ENCODE measurements around the gene ASTL.

Gene ASTL

DNA sequence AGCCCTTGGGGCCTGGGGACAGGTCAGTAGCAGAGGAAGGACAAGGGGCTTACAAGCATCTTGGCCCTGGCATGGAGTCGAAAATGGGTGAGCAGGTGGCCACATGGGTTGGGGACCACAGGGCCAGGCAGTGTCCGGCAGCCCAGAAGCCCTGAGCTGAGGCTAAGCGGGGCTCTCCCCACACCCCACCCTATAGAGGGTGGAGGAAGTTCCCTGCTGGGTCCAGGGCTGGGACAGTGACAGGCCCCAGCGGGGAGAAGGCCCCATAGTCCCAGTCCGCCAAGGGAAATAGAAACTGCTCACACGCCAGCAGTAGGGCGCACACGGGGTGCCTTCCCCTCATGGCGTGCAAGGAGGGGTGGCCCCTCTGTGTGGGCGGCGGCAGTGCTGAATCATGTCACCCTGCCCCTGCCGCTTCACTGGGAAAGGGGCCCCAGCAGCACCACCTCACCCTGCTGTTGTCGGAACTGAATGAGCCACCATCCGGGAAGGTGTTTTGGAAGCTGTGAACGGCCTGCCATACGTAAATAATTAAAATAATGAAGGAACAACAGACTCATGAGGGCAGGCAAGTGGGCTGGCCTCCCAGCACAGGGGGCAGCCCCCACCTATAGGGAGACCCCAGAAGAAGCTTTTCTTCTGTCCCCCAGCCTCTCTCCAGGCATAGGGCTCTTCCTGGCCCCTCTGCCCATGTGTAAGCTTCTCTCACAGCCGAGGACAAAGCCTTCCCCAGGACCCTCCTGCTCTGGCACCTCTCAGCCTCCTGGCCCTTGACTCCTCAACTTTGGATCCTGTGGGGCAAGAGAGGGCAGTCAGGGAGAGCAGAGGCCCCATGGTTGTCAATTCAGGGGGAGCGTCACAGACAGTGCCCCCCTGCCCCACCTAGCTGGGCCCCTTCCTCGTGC lies 19.6 kb upstream of the ASTL start:
- no peaks in the 10 kb centered on the region for H3K36me3 ChIP-seq (ENCODE audit: control insufficient read depth, low read depth, low read length)
- no peaks in the 10 kb centered on the region for H3K27me3 ChIP-seq (ENCODE audit: control insufficient read depth, insufficient read depth, low read length)
- H3K9ac ChIP-seq (ENCODE audit: low read length): no peak overlapping the region
- H3K9me3 ChIP-seq (ENCODE audit: control insufficient read depth, low read depth, low read length): no peaks in the 10 kb centered on the region
- no peak overlapping the region for H3K27ac ChIP-seq (ENCODE audit: low read length)
- no peak overlapping the region for H3K4me3 ChIP-seq (ENCODE audit: low read length)
- peaks cover 11% of the 10 kb centered on the region for H3K4me1 ChIP-seq (ENCODE audit: control insufficient read depth, low read depth, low read length)

DNA sequence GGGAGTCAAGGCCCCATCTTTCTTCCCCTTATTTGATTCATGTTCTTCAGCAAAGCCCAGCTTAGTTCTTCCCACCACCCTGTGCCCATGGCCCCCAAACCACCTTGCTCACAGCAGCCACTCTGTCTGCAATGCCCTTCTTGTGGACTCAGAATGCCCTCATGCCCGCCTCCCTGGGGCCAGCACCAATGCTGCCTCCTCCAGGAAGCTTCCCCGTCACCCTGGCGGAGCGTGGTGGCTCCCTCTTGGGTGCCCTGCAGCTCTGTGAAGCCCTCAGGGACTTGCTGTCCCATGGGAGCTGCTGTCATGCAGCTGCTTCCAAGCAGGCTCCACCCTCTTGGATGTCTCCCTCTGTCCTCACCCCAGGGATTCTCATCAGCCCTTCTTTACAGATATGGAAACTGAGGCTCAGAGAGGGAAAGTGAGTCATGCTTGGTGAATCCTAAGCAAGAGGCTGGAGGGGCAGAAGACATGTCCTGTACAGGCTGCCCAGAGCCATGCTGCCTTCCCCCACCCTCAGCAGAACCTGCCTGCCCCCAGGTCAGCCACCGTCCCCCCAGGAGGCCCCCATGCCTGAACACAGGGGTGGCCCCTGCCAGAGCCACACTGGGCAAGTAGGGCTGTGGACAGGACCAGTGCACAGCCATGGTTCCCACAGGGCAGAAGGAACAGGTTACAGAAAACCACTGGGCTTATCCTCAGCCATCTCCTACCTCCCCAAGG lies 18.8 kb upstream of the ASTL start:
- H3K27ac ChIP-seq (ENCODE audit: low read length): no peak overlapping the region
- peaks cover 19% of the 10 kb centered on the region for H3K4me1 ChIP-seq (ENCODE audit: control insufficient read depth, low read depth, low read length)
- no peak overlapping the region for H3K9ac ChIP-seq (ENCODE audit: low read length)
- no peaks in the 10 kb centered on the region for H3K27me3 ChIP-seq (ENCODE audit: control insufficient read depth, insufficient read depth, low read length)
- H3K36me3 ChIP-seq (ENCODE audit: control insufficient read depth, low read depth, low read length): no peaks in the 10 kb centered on the region
- H3K4me3 ChIP-seq (ENCODE audit: low read length): no peak overlapping the region
- no peaks in the 10 kb centered on the region for H3K9me3 ChIP-seq (ENCODE audit: control insufficient read depth, low read depth, low read length)

DNA sequence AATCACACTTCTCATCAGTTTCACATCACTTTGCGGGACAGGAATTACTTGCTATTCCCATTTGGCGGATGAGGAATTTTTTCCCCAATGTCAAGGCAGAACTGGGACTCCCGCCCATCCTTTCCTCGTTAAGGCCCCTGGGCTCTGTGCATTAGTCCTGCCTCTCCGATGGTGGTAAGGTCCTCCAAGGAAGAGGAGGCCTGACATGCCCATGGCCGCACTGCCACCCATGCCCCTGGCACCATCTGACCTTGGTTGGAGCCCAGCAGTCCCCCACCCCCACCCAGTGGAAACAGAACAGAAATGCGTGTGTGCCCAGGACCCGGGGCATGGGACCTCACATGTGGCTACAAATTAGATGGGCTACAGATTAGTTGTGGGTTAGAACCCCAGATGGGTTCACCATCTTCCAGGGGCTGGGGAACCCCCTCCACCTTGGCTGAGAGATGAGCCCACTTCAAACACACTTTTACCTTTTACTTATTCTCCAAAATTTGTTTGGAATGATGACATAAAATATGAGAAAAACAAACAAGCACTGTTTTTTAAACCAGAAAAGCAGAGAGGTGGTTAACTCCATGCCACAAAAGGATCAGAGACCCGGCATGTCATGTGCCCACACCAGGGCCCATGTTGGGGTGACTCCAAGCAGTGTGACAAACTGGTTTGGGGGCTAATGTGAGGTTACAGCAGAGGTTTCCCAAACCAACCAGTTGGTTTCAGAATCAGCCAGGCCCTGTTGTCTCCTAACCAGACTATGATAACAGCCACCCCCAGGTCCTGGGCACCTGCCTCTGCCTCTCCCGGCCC lies 17.9 kb upstream of the ASTL start:
- Histone ChIP-seq H3K4me1 (ENCODE audit: control insufficient read depth, low read depth, low read length) (peaks cover 23% of the 10 kb centered on the region), H3K27ac (ENCODE audit: low read length) (no peak overlapping the region), H3K4me3 (ENCODE audit: low read length) (no peak overlapping the region), H3K9ac (ENCODE audit: low read length) (no peak overlapping the region), H3K9me3 (ENCODE audit: control insufficient read depth, low read depth, low read length) (no peaks in the 10 kb centered on the region), H3K27me3 (ENCODE audit: control insufficient read depth, insufficient read depth, low read length) (no peaks in the 10 kb centered on the region), H3K36me3 (ENCODE audit: control insufficient read depth, low read depth, low read length) (no peaks in the 10 kb centered on the region)

DNA sequence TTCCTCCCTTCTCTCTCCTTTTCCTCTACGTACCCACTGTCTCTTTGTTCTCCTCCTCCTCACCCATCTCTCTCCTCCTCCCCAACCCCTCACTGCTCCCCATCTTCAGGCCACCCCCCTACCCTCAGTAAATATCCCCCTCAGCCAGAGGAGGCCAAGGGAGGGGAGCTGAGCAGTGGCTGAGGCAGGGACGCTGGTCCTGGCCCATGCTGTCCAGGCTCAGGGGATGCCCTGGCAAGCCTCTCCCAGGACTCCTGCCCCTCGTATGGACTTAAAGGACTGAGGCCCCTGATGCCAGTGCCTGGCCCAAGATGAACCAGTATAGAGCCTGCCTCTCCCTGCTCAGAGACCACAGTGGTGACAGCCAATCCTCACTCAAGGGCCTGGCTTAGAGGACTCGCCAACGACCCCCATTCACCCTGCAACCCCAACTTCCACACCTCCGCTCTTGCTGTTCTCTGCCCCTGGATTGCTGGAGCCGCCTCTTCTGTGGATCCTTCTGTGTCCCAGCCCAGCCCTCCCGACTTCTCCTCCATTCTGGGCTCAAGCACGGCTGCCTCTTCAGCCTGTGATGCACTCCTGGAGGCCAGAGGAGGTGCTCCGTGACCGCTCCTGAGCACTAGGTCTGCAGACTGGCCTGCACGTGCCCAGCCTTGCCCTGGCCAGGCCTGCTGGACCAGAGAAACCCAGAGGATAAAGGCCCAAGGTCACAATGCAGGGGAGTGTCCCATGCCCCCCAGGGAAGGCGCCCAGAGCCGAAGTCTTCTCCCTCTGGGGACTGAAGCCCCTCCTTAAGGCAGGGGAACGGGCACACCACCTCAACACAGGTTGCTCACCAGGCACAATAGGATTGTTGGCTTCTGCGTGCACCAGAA lies 16.4 kb upstream of the ASTL start:
- no peak overlapping the region for H3K27ac ChIP-seq (ENCODE audit: low read length)
- H3K9ac ChIP-seq (ENCODE audit: low read length): no peak overlapping the region
- no peaks in the 10 kb centered on the region for H3K9me3 ChIP-seq (ENCODE audit: control insufficient read depth, low read depth, low read length)
- no peaks in the 10 kb centered on the region for H3K27me3 ChIP-seq (ENCODE audit: control insufficient read depth, insufficient read depth, low read length)
- H3K36me3 ChIP-seq (ENCODE audit: control insufficient read depth, low read depth, low read length): no peaks in the 10 kb centered on the region
- H3K4me1 ChIP-seq (ENCODE audit: control insufficient read depth, low read depth, low read length): peaks cover 23% of the 10 kb centered on the region
- no peak overlapping the region for H3K4me3 ChIP-seq (ENCODE audit: low read length)

DNA sequence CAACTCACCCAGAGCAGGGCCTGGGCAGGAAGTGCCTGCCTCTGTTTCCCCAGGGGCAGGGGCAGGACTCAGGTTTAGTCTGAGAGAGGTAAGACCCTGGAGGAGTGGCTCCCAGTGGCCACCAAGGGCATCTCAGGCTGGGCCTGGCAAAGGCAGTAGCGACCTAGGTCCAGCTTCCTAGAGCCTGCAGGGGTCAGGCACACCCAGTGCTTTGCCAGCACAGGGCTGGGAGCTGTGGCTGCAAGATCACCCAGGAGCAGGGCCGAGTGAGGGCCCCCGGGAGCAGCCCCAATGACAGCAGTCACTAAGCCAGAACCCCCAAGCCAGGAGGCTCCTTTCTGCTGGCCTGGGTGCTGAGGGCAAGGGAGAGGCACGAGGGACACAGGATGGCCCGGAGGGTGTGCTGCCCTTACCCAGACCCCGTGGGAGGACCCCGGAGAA lies 15.7 kb upstream of the ASTL start:
- Histone ChIP-seq H3K36me3 (ENCODE audit: control insufficient read depth, low read depth, low read length) (no peaks in the 10 kb centered on the region), H3K27me3 (ENCODE audit: control insufficient read depth, insufficient read depth, low read length) (no peaks in the 10 kb centered on the region), H3K9ac (ENCODE audit: low read length) (no peak overlapping the region), H3K4me1 (ENCODE audit: control insufficient read depth, low read depth, low read length) (peaks cover 27% of the 10 kb centered on the region), H3K9me3 (ENCODE audit: control insufficient read depth, low read depth, low read length) (no peaks in the 10 kb centered on the region), H3K27ac (ENCODE audit: low read length) (no peak overlapping the region), H3K4me3 (ENCODE audit: low read length) (no peak overlapping the region)

DNA sequence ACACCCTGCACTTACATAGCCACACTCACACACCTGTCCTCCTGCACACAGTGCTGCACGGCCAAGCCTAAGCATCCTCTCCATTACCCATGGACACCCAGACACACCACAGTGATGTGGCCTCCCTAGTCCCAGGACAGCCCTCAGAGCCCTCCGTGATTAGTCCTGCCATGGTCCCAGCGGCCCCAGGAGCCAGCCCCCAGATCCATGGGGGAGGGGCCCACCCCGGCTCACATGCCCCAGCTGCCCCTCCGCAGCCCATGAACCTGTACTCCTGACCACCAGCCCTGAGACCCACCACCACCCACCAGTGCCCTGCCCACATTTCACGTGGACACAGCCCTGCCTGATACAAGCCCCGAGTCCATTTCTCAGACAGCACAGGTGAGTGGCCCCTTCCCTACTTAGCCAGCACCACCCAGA lies 15.0 kb upstream of the ASTL start:
- H3K9ac ChIP-seq (ENCODE audit: low read length): no peak overlapping the region
- peaks cover 32% of the 10 kb centered on the region for H3K4me1 ChIP-seq (ENCODE audit: control insufficient read depth, low read depth, low read length)
- no peak overlapping the region for H3K4me3 ChIP-seq (ENCODE audit: low read length)
- H3K27ac ChIP-seq (ENCODE audit: low read length): no peak overlapping the region
- no peaks in the 10 kb centered on the region for H3K36me3 ChIP-seq (ENCODE audit: control insufficient read depth, low read depth, low read length)
- no peaks in the 10 kb centered on the region for H3K27me3 ChIP-seq (ENCODE audit: control insufficient read depth, insufficient read depth, low read length)
- no peaks in the 10 kb centered on the region for H3K9me3 ChIP-seq (ENCODE audit: control insufficient read depth, low read depth, low read length)

DNA sequence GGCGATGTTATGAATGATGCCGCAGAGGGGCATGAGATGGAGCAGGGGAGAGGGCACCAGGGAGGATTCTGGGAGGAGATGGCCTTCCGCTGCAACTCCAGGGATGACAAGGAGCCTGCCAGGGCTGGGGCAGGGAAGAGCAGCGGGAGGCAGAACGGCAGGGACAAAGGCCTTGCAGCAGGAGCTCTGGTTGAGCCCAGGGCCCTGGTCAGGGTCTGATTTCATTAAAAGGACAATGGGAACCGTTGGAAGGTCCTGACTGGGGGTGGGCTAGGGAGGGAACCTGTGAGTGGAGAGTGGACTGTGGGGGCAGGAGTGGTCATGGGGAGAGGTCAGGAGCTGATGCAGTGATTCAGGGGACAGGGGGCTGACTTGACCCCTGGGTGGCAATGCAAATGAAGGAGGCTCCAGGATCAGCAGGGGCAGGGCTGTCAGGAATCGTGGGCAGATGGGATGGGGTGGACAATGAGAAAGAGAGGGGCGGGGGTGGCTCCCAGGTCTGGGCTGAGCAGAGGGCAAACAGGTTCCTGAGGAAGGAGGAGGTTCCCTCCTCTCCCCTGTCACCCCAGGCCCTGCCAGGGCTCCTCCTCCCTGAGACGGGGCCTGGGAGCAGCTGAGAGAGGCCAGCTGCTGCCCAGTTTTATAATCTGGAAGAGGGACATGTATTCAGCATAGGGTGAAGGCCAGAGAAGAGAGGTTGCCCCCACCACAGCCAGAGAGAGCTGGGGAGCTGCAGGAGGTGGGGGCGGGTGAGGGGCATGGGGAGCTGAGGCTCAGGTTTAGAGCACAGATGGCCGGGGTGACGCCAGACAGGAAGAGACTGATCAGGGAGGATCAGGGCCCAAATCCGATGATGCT lies 14.2 kb upstream of the ASTL start:
- Histone ChIP-seq H3K4me1 (ENCODE audit: control insufficient read depth, low read depth, low read length) (peaks cover 33% of the 10 kb centered on the region), H3K27ac (ENCODE audit: low read length) (no peak overlapping the region), H3K36me3 (ENCODE audit: control insufficient read depth, low read depth, low read length) (no peaks in the 10 kb centered on the region), H3K27me3 (ENCODE audit: control insufficient read depth, insufficient read depth, low read length) (no peaks in the 10 kb centered on the region), H3K4me3 (ENCODE audit: low read length) (no peak overlapping the region), H3K9ac (ENCODE audit: low read length) (no peak overlapping the region), H3K9me3 (ENCODE audit: control insufficient read depth, low read depth, low read length) (no peaks in the 10 kb centered on the region)

DNA sequence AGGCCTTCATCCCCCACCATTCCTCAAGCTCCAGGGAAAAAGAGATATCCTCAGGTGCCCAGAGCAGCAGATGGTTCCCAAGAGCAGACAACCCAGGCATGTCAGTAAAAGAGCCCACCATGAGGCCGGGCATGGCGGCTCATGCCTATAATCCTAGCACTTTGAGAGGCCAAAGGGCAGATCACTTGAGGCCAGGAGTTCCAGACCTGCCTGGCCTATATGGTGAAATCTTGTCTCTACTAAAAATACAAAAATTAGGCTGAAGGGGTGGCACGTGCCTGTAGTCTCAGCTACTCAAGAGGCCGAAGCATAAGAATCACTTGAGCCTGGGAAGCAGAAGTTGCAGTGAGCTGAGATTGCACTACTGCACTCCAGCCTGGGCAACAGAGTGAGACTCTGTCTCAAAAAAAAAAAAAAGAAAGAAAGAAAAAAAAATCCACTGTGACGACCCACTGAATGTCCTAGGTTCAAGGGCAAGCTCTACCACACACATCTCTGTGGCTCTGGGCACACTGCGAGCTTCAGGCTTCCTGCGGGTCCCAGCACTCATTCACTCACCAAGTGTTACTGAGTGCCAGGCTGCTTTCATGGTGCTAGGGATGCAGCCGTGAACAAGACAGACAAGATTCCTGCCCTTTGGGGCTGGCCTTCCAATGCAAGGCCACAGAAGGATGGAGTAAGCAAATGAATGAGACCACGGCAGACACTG lies 13.4 kb upstream of the ASTL start:
- H3K27me3 ChIP-seq (ENCODE audit: control insufficient read depth, insufficient read depth, low read length): peaks cover 3% of the 10 kb centered on the region
- H3K9me3 ChIP-seq (ENCODE audit: control insufficient read depth, low read depth, low read length): no peaks in the 10 kb centered on the region
- H3K9ac ChIP-seq (ENCODE audit: low read length): no peak overlapping the region
- H3K36me3 ChIP-seq (ENCODE audit: control insufficient read depth, low read depth, low read length): no peaks in the 10 kb centered on the region
- no peak overlapping the region for H3K27ac ChIP-seq (ENCODE audit: low read length)
- peaks cover 32% of the 10 kb centered on the region for H3K4me1 ChIP-seq (ENCODE audit: control insufficient read depth, low read depth, low read length)
- no peak overlapping the region for H3K4me3 ChIP-seq (ENCODE audit: low read length)

DNA sequence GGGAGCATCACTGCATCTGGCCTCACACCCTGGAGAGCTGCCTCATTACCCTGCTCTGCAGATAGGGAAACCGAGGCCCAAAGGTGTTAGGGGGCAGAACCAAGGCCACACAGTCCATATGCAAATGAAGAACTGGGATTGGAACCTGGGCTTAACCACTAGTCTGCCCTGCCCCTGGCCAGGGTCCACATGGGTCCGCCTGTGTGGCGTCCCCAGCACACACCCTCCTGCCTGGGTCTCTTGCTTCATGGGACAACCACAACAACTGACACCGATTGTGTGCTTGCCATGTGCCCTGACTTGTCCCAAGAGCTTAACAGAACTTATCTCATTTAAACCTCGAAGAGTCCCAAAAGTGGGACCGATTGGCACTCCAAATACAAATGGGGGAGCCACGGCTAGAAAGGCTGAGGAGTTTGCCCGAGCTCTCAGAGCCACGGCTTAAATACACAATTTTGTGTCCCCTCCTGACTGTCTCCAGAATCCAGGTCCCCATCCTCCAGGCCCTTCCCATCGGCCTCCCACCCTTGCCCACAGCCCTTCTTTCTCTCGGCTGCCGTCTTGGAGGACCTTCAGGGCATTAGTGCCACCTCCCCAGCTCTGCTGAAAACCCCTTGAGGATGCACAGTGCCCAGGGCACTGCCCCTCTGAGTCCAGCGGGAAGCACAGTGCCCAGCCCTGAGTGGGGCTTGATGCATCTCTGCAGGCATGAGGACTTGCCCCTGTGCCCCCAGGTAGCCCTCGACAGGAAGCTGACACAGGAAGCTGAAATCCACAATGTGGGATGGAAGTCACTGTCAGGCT lies 12.7 kb upstream of the ASTL start:
- no peaks in the 10 kb centered on the region for H3K36me3 ChIP-seq (ENCODE audit: control insufficient read depth, low read depth, low read length)
- H3K4me1 ChIP-seq (ENCODE audit: control insufficient read depth, low read depth, low read length): peaks cover 32% of the 10 kb centered on the region
- H3K4me3 ChIP-seq (ENCODE audit: low read length): no peak overlapping the region
- peaks cover 8% of the 10 kb centered on the region for H3K27me3 ChIP-seq (ENCODE audit: control insufficient read depth, insufficient read depth, low read length)
- no peaks in the 10 kb centered on the region for H3K9me3 ChIP-seq (ENCODE audit: control insufficient read depth, low read depth, low read length)
- H3K9ac ChIP-seq (ENCODE audit: low read length): no peak overlapping the region
- no peak overlapping the region for H3K27ac ChIP-seq (ENCODE audit: low read length)

Measured in iPS-18a (cell line).